ENCODE results near the gene IL31RA. TPM values are rescaled to one million over a fixed set of nuclear protein-coding genes. Genes with fewer than 3 reads are reported as not detected.

Gene IL31RA
- total RNA-seq, 1 experiment from 2014 or later: not detected

DNA sequence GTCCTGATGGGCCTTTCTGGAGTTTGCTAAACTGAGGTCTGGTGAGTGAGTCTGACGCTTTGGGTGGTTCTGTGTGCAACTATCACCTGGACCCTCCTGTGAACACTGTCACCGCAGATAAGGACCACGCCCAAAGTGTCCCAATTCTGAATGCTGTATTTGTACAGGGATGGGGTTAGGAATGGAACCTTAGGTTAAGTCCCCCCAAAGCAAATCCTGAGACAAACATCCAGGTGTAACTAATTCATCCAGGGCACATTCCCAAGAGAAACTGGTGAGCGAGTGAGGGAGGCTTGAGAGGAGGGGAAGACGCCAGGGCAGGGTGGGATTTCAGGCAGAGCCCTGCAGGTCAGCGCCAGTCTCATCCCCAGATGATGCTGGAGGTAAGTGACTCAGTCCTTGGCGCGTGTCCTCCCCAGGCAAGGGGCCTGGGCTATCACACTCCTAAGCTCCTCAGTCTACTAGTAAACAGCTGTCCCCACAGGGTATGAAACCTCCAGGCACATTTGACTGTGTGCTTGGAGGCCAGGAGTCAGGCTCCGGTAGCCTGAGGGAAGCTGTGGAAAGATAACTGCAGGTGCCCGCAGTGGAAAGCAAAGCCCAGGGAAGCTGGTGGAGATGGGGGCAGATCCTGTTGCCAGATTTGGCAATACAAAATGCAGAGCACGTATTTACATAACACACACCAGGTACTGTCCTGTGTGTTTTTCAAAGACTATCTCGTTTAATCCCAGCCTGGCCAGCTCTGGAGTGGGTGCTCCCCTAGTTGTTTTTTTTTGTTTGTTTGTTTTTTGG, 76.9 kb downstream of the IL31RA start:
- ChIA-PET CTCF (no interaction called here), POLR2A (interaction anchor here (0.6 kb wide), 2 partner anchors 66 to 260 kb away, joined by 3 read pairs; no protein-coding TSS in a partner anchor)
- Mint-ChIP-seq H3K27ac (no peak overlapping the region), H3K4me3 (no peak overlapping the region), H3K9me3 (0 out of 2 replicates have a peak, but pooled peaks cover 3% of the 10 kb centered on the region), H3K27me3 (ENCODE audit: low read depth) (no peaks in the 10 kb centered on the region; the same call in 1 of the 2 replicates), H3K4me1 (peaks cover 9% of the 10 kb centered on the region), H3K36me3 (no peaks in the 10 kb centered on the region)
- TF ChIP-seq USF2 (CRISPR knock-in tag; IDR thresholded peaks at IDR 0.05) (no peak), PRDM15 (CRISPR knock-in tag; IDR thresholded peaks at IDR 0.05) (no peak), TP53 (CRISPR knock-in tag; IDR thresholded peaks at IDR 0.05) (no peak), TEAD4 (CRISPR knock-in tag; IDR thresholded peaks at IDR 0.05) (no peak), SOX15 (CRISPR knock-in tag; IDR thresholded peaks at IDR 0.05) (no peak), ETV6 (CRISPR knock-in tag; IDR thresholded peaks at IDR 0.05) (no peak), FOXP1 (CRISPR knock-in tag; IDR thresholded peaks at IDR 0.05; ENCODE audit: borderline replicate concordance) (no peak), EMX1 (CRISPR knock-in tag; IDR thresholded peaks at IDR 0.05) (no peak)
- TF ChIP-seq, protein P1, sequence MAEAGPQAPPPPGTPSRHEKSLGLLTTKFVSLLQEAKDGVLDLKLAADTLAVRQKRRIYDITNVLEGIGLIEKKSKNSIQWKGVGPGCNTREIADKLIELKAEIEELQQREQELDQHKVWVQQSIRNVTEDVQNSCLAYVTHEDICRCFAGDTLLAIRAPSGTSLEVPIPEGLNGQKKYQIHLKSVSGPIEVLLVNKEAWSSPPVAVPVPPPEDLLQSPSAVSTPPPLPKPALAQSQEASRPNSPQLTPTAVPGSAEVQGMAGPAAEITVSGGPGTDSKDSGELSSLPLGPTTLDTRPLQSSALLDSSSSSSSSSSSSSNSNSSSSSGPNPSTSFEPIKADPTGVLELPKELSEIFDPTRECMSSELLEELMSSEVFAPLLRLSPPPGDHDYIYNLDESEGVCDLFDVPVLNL (CRISPR knock-in tag; IDR thresholded peaks at IDR 0.05; ENCODE audit: borderline replicate concordance, low read depth): no peak
- TF ChIP-seq, protein P2, sequence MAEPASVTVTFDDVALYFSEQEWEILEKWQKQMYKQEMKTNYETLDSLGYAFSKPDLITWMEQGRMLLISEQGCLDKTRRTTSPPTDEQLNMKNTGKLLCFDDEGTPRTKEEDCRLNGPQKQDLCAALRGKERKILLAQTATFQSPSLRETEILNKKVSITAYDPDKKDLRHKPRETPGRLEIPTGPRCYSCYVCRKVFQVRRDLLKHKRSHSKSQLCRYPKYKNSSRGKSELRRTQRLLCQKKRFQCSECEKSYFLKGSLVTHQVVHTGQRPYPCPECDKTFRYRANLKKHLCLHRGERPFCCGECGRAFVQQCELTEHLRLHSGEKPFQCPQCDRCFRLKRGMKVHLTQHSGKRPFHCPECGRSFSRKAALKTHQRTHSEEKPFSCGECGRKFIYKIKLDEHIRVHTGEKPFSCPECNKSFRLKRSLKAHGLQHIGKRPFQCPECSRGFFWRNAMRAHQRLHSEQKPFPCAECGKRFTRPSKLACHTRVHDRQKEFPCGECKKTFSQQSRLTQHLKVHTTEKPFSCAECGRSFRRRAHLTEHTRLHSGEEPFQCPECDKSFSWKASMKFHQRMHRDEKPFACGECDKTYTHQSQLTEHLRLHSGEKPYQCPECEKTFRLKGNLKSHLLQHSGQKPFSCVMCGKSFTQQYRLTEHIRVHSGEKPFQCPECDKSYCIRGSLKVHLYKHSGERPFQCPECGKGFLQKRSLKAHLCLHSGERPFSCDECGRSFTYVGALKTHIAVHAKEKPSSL (CRISPR knock-in tag; conservative IDR thresholded peaks at IDR 0.05): no peak
- TF ChIP-seq, protein P3, sequence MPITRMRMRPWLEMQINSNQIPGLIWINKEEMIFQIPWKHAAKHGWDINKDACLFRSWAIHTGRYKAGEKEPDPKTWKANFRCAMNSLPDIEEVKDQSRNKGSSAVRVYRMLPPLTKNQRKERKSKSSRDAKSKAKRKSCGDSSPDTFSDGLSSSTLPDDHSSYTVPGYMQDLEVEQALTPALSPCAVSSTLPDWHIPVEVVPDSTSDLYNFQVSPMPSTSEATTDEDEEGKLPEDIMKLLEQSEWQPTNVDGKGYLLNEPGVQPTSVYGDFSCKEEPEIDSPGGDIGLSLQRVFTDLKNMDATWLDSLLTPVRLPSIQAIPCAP (CRISPR knock-in tag; IDR thresholded peaks at IDR 0.05): no peak
- TF ChIP-seq, protein P4, sequence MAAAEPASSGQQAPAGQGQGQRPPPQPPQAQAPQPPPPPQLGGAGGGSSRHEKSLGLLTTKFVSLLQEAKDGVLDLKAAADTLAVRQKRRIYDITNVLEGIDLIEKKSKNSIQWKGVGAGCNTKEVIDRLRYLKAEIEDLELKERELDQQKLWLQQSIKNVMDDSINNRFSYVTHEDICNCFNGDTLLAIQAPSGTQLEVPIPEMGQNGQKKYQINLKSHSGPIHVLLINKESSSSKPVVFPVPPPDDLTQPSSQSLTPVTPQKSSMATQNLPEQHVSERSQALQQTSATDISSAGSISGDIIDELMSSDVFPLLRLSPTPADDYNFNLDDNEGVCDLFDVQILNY (CRISPR knock-in tag; IDR thresholded peaks at IDR 0.05): no peak
- ATAC-seq (no peak), DNase-seq (ENCODE audit: low spot score) (no peak)

DNA sequence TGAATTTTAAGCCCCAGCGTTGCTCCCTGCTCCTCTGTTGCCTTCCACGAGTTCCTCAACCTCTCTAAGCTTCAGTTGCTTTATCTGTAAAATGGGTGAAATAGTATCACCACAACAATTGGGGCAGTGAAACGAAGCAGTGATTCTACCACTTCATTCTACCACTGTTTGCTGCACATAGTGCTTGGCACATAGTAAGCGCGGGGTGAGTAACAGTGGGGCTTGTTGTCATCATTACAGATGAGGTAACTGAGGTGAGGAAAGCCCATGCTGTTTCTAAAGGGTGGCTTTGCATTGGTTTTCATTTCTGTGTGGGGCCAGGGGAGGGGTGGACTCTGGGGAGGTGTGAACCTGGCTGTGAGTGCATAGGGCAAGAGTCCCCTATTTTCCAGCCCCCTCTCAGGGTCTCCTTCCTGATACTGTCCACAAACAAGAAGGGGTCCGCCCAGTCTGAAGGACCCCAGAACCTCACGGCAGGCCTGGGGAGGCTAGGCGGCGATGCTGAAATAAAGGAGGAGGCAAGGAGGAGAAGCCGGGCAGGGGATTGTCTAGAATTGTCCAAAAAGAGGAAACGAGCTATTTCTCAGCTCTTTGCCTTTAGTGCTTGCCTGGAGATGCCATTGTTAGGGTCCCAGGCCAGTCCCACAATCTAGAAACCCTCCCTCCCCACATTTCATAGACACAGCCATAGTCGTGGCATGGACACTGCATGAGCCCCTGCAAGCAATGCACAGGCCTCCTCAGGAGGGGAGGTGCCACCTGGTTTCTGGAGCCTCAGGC, 78.1 kb downstream of the IL31RA start:
- H3K27ac Mint-ChIP-seq: no peak overlapping the region
- H3K4me3 Mint-ChIP-seq: no peak overlapping the region
- no peaks in the 10 kb centered on the region; the same call in 1 of the 2 replicates for H3K27me3 Mint-ChIP-seq (ENCODE audit: low read depth)
- no peaks in the 10 kb centered on the region for H3K36me3 Mint-ChIP-seq
- H3K4me1 Mint-ChIP-seq: no peaks in the 10 kb centered on the region
- ChIA-PET CTCF (no interaction called here), POLR2A (no interaction called here)
- H3K9me3 Mint-ChIP-seq: 0 out of 2 replicates have a peak, but pooled peaks cover 3% of the 10 kb centered on the region
- DNase-seq (ENCODE audit: low spot score) (no peak), ATAC-seq (no peak)
- TF ChIP-seq TEAD4 (CRISPR knock-in tag; IDR thresholded peaks at IDR 0.05) (no peak), ESRRA (CRISPR knock-in tag; IDR thresholded peaks at IDR 0.05; ENCODE audit: borderline replicate concordance) (no peak), EMX1 (CRISPR knock-in tag; IDR thresholded peaks at IDR 0.05) (no peak), TEAD1 (CRISPR knock-in tag; IDR thresholded peaks at IDR 0.05) (no peak), RELA (CRISPR knock-in tag; IDR thresholded peaks at IDR 0.05; ENCODE audit: borderline replicate concordance) (no peak), HMGA2 (CRISPR knock-in tag; IDR thresholded peaks at IDR 0.05) (no peak)
- TF ChIP-seq, protein P5, sequence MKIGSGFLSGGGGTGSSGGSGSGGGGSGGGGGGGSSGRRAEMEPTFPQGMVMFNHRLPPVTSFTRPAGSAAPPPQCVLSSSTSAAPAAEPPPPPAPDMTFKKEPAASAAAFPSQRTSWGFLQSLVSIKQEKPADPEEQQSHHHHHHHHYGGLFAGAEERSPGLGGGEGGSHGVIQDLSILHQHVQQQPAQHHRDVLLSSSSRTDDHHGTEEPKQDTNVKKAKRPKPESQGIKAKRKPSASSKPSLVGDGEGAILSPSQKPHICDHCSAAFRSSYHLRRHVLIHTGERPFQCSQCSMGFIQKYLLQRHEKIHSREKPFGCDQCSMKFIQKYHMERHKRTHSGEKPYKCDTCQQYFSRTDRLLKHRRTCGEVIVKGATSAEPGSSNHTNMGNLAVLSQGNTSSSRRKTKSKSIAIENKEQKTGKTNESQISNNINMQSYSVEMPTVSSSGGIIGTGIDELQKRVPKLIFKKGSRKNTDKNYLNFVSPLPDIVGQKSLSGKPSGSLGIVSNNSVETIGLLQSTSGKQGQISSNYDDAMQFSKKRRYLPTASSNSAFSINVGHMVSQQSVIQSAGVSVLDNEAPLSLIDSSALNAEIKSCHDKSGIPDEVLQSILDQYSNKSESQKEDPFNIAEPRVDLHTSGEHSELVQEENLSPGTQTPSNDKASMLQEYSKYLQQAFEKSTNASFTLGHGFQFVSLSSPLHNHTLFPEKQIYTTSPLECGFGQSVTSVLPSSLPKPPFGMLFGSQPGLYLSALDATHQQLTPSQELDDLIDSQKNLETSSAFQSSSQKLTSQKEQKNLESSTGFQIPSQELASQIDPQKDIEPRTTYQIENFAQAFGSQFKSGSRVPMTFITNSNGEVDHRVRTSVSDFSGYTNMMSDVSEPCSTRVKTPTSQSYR (CRISPR knock-in tag; IDR thresholded peaks at IDR 0.05): no peak
- TF ChIP-seq, protein P3 (CRISPR knock-in tag; IDR thresholded peaks at IDR 0.05): no peak

All from WTC11 (cell line).